H9 (cell line): ENCODE measurements around the gene F13B. TPM values are rescaled to one million over a fixed set of nuclear protein-coding genes. Genes with fewer than 3 reads are reported as not detected.

Source experiments
- DNase-seq: peaks from one replicate; pipeline ENCODE4 v3.0.0-alpha.2; 2017
- H2AFZ ChIP-seq: one replicate; pipeline ENCODE4 v1.6.1; 2013; ENCODE audit warnings: mild to moderate bottlenecking, low read length, control low read depth, moderate library complexity
- H2AK5ac ChIP-seq: 2 replicates; pipeline ENCODE4 v1.6.1; 2013; ENCODE audit warnings: low read length, control low read depth, mixed read lengths; ENCODE audit not compliant: insufficient read length
- H2BK120ac ChIP-seq: one replicate; pipeline ENCODE4 v1.6.1; 2013; ENCODE audit warnings: low read depth, mild to moderate bottlenecking, low read length, control low read depth, inconsistent platforms; ENCODE audit not compliant: poor library complexity, severe bottlenecking
- H2BK12ac ChIP-seq: 2 replicates; pipeline ENCODE4 v1.6.1; 2013; ENCODE audit warnings: low read length, control low read depth, mixed read lengths, low read depth; ENCODE audit not compliant: insufficient read length
- H2BK15ac ChIP-seq: 2 replicates; pipeline ENCODE4 v1.6.1; 2013; ENCODE audit warnings: low read depth, low read length, control low read depth
- H2BK20ac ChIP-seq: one replicate; pipeline ENCODE4 v1.6.1; 2013; ENCODE audit warnings: low read depth, mild to moderate bottlenecking, low read length, control low read depth, inconsistent platforms; ENCODE audit not compliant: poor library complexity, severe bottlenecking
- H2BK5ac ChIP-seq: 2 replicates; pipeline ENCODE4 v1.6.1; 2013; ENCODE audit warnings: low read length, control low read depth, mixed read lengths; ENCODE audit not compliant: insufficient read length
- H3K14ac ChIP-seq: 2 replicates; pipeline ENCODE4 v1.6.1; 2013; ENCODE audit warnings: low read length, control low read depth; ENCODE audit not compliant: insufficient read depth
- H3K18ac ChIP-seq: 2 replicates; pipeline ENCODE4 v1.6.1; 2013; ENCODE audit warnings: low read depth, mild to moderate bottlenecking, mixed read lengths, low read length, control low read depth; ENCODE audit not compliant: insufficient read length
- H3K23ac ChIP-seq: 2 replicates; pipeline ENCODE4 v1.6.1; 2013; ENCODE audit warnings: low read length, control low read depth, mixed read lengths, low read depth; ENCODE audit not compliant: insufficient read length
- H3K23me2 ChIP-seq: 2 replicates; pipeline ENCODE4 v1.6.1; 2013; ENCODE audit warnings: low read depth, mild to moderate bottlenecking, mixed read lengths, low read length, control low read depth; ENCODE audit not compliant: insufficient read length, poor library complexity, severe bottlenecking
- H3K27ac ChIP-seq: 2 replicates; pipeline ENCODE4 v1.5.1; 2013; ENCODE audit warnings: low read length, control low read depth, mixed read lengths, low read depth; ENCODE audit not compliant: insufficient read length
- H3K27me3 ChIP-seq: 2 replicates; pipeline ENCODE4 v1.6.1; 2013; ENCODE audit warnings: low read length, control low read depth, inconsistent platforms; ENCODE audit not compliant: insufficient read depth
- H3K4ac ChIP-seq: 2 replicates; pipeline ENCODE4 v1.6.1; 2013; ENCODE audit warnings: low read depth, mild to moderate bottlenecking, control low read depth, inconsistent platforms, low read length, moderate library complexity
- H3K4me1 ChIP-seq: 2 replicates; pipeline ENCODE4 v1.6.1; 2013; ENCODE audit warnings: low read length, control low read depth, inconsistent platforms; ENCODE audit not compliant: insufficient read depth
- H3K4me2 ChIP-seq: 2 replicates; pipeline ENCODE4 v1.6.1; 2013; ENCODE audit warnings: low read length, control low read depth, mixed read lengths; ENCODE audit not compliant: insufficient read length, insufficient read depth
- H3K56ac ChIP-seq: 2 replicates; pipeline ENCODE4 v1.6.1; 2013; ENCODE audit warnings: low read depth, mild to moderate bottlenecking, mixed read lengths, low read length, control low read depth; ENCODE audit not compliant: insufficient read length
- H3K79me1 ChIP-seq: 2 replicates; pipeline ENCODE4 v1.6.1; 2013; ENCODE audit warnings: low read depth, mild to moderate bottlenecking, moderate library complexity, low read length, control low read depth, inconsistent platforms; ENCODE audit not compliant: insufficient read depth, poor library complexity, severe bottlenecking
- H3K79me2 ChIP-seq: 2 replicates; pipeline ENCODE4 v1.6.1; 2013; ENCODE audit warnings: low read length, control low read depth, inconsistent platforms; ENCODE audit not compliant: insufficient read depth
- H3K9ac ChIP-seq: 2 replicates; pipeline ENCODE4 v1.6.1; 2013; ENCODE audit warnings: low read length, control low read depth, mixed read lengths; ENCODE audit not compliant: insufficient read length; ENCODE audit errors: extremely low read depth
- H3K9me3 ChIP-seq: one replicate; pipeline ENCODE4 v1.6.1; 2013; ENCODE audit warnings: low read depth, low read length, inconsistent platforms; ENCODE audit not compliant: control insufficient read depth
- H3T11ph ChIP-seq: one replicate; pipeline ENCODE4 v1.6.1; 2013; ENCODE audit warnings: mild to moderate bottlenecking, low read length, control low read depth, inconsistent platforms
- H4K20me1 ChIP-seq: one replicate; pipeline ENCODE4 v1.6.1; 2013; ENCODE audit not compliant: control insufficient read depth, insufficient read length, insufficient read depth
- H4K5ac ChIP-seq: 2 replicates; pipeline ENCODE4 v1.6.1; 2013; ENCODE audit warnings: low read depth, mild to moderate bottlenecking, mixed read lengths, low read length, control low read depth; ENCODE audit not compliant: insufficient read length
- H4K8ac ChIP-seq: replicated peaks from 2 replicates; pipeline ENCODE4 v1.6.1; 2013; ENCODE audit warnings: low read length, control low read depth, mixed read lengths, low read depth; ENCODE audit not compliant: insufficient read length
- H4K91ac ChIP-seq: 2 replicates; pipeline ENCODE4 v1.6.1; 2013; ENCODE audit warnings: low read depth, mild to moderate bottlenecking, moderate library complexity, mixed read lengths, low read length, control low read depth; ENCODE audit not compliant: insufficient read length
- H3K27ac Mint-ChIP-seq, 3 experiments: 2 replicates in 2 of 3; 3 replicates in 1 of 3; pipeline ENCODE4 v1.8.0; 2020 to 2021; ENCODE audit warnings: mixed read lengths in 3 of 3, mild to moderate bottlenecking in 1 of 3, moderate library complexity in 1 of 3
- H3K27me3 Mint-ChIP-seq: 2 replicates; pipeline ENCODE4 v1.8.0; 2021; ENCODE audit warnings: low read depth, mild to moderate bottlenecking, moderate library complexity, mixed read lengths
- H3K36me3 Mint-ChIP-seq, 3 experiments: 2 replicates in 2 of 3; 3 replicates in 1 of 3; pipeline ENCODE4 v1.8.0; 2020 to 2021; ENCODE audit warnings: low read depth in 3 of 3, mixed read lengths in 3 of 3; ENCODE audit not compliant: insufficient read depth in 1 of 3
- H3K4me1 Mint-ChIP-seq, 2 experiments: 2 replicates each; pipeline ENCODE4 v1.8.0; 2020; ENCODE audit warnings: mixed read lengths in 2 of 2
- H3K4me3 Mint-ChIP-seq, 2 experiments: 2 replicates in 1 of 2; 3 replicates in 1 of 2; pipeline ENCODE4 v1.8.0; 2020 to 2021; ENCODE audit warnings: mild to moderate bottlenecking in 2 of 2, mixed read lengths in 2 of 2, moderate library complexity in 1 of 2
- H3K9me3 Mint-ChIP-seq, 2 experiments: 2 replicates in 1 of 2; 3 replicates in 1 of 2; pipeline ENCODE4 v1.8.0; 2020; ENCODE audit warnings: mild to moderate bottlenecking in 2 of 2, mixed read lengths in 2 of 2, moderate library complexity in 1 of 2
- CTCF ChIP-seq: fragments of 200-600 bp; sonication (generic); conservative IDR thresholded peaks from 3 replicates; pipeline ENCODE4 v1.8.0; 2021; ENCODE audit warnings: antibody characterized with exemption, mild to moderate bottlenecking
- WGBS: extraction: QIAGEN DNeasy Blood & Tissue Kit; methylation state at CpG from one replicate; pipeline ENCODE4 v1.1.7; 2013; ENCODE audit warnings: missing lambda C conversion rate, low lambda C conversion rate, mixed read lengths; ENCODE audit not compliant: insufficient read length; ENCODE audit errors: extremely low coverage; 5-methylcytosine and 5-hydroxymethylcytosine counted together
- total RNA-seq: library from RNA; stranded (reverse); gene quantifications from 2 replicates; pipeline ENCODE4 v1.2.1, GENCODE V29; 2021

The F13B gene
- total RNA-seq, 1 experiment from 2014 or later, result not detected

- no peak overlapping the region for H2BK20ac ChIP-seq
- no peaks in the 10 kb centered on the region for H3K9me3 ChIP-seq
- Mint-ChIP-seq H3K9me3 (no peaks in the 10 kb centered on the region), H3K27me3 (no peaks in the 10 kb centered on the region), H3K36me3 (peaks cover 27 to 56% (median 56%) of the 10 kb centered on the region in 3 experiments), H3K27ac (no peak overlapping the region), H3K4me1 (peaks cover 0 to 3% of the 10 kb centered on the region in 2 experiments; a peak in 1 of 4 replicates), H3K4me3 (no peak overlapping the region)
- no peak overlapping the region for H3K27ac ChIP-seq
- no peak for DNase-seq
- no peaks in the 10 kb centered on the region for H3K23me2 ChIP-seq
- H3K9ac ChIP-seq, result no peak overlapping the region
- no peak overlapping the region for H3K14ac ChIP-seq
- H3K4ac ChIP-seq, result no peak overlapping the region
- no peak overlapping the region for H3T11ph ChIP-seq
- no peak overlapping the region for H2BK5ac ChIP-seq
- H2BK12ac ChIP-seq, result no peak overlapping the region
- no peak overlapping the region for H4K5ac ChIP-seq
- H2BK15ac ChIP-seq, result no peak overlapping the region
- H3K27me3 ChIP-seq, result no peaks in the 10 kb centered on the region
- H4K8ac ChIP-seq, result no peak overlapping the region
- no peak overlapping the region for H2AK5ac ChIP-seq
- TF ChIP-seq CTCF, result no peak
- H3K4me2 ChIP-seq, result no peak overlapping the region
- no peak overlapping the region for H2AFZ ChIP-seq
- H3K23ac ChIP-seq, result no peak overlapping the region
- WGBS, result no CpG with 5 or more reads among the region's 2 CpGs
- no peaks in the 10 kb centered on the region for H3K79me1 ChIP-seq
- H3K18ac ChIP-seq, result no peak overlapping the region
- no peaks in the 10 kb centered on the region for H3K79me2 ChIP-seq
- H4K20me1 ChIP-seq, result no peaks in the 10 kb centered on the region
- no peaks in the 10 kb centered on the region for H3K4me1 ChIP-seq
- H3K56ac ChIP-seq, result no peak overlapping the region
- no peak overlapping the region for H4K91ac ChIP-seq
- no peak overlapping the region for H2BK120ac ChIP-seq
Observed at GRCh38 chr1:197116156-197116555, 49.1 kb upstream of the F13B start.
